HCT116 (cell line): ENCODE measurements around the gene TAC4. TPM values are rescaled to one million over a fixed set of nuclear protein-coding genes. Genes with fewer than 3 reads are reported as not detected.

Source experiments
- ATAC-seq: fragments of 200-7000 bp; cut with Tn5 transposase; 2 replicates; pipeline ENCODE4 v1.9.1; 2020; ENCODE audit warnings: mild to moderate bottlenecking, moderate library complexity
- BruUV-seq: library from RNA; stranded (reverse); fragments of 400-500 nt; replicated peaks from 2 replicates; lab custom pipeline; 2021; lab: Mats Ljungman, UMichigan
- CTCF ChIA-PET: fragments of 300-600 bp; sonication (Branson Sonifier 250); formaldehyde crosslinking; loops from one replicate; lab custom pipeline; 2021; ENCODE audit warnings: antibody characterized with exemption; lab: Charles Lee
- POLR2A ChIA-PET: fragments of 300-600, 350-600 bp; sonication (Branson Sonifier 250); formaldehyde crosslinking; loops from one replicate; lab custom pipeline; 2021; ENCODE audit warnings: antibody characterized with exemption; lab: Charles Lee
- RAD21 ChIA-PET, 2 experiments: fragments of 300-600 bp; sonication (Branson Sonifier 250); formaldehyde crosslinking; loops; one replicate each; lab custom pipeline; 2023; ENCODE audit warnings: low total read pairs in 2 of 2; ENCODE audit not compliant: uncharacterized antibody in 2 of 2, unreplicated experiment in 2 of 2, low non-redundant PET in 1 of 2; lab: Charles Lee
- DNase-seq: peaks from one replicate; pipeline ENCODE4 v3.0.0-alpha.2; 2010; ENCODE audit warnings: low read depth, low spot score
- H2AFZ ChIP-seq: fragments of 200-600 bp; shearing (Covaris generic), sonication (generic); 2 replicates; pipeline ENCODE4 v1.6.1; 2017; ENCODE audit warnings: low read depth, mixed run types, mixed read lengths, antibody characterized with exemption, low read length; ENCODE audit not compliant: poor library complexity, severe bottlenecking
- H3K27ac ChIP-seq: 2 replicates; pipeline ENCODE4 v1.5.1; 2012; ENCODE audit warnings: low read depth, low read length
- H3K27me3 ChIP-seq: fragments of 200-600 bp; sonication (generic); 2 replicates; pipeline ENCODE4 v1.6.1; 2016; ENCODE audit warnings: mixed run types, low read length, mixed read lengths; ENCODE audit not compliant: insufficient read depth
- H3K36me3 ChIP-seq, 2 experiments: fragments of 200-500 bp in 1 of 2; fragments of 200-600 bp in 1 of 2; sonication (Bioruptor generic) in 1 of 2; sonication (generic) in 1 of 2; 2 replicates each; pipeline versions ENCODE4 v1.5.1 to v1.6.1; 2014 to 2016; ENCODE audit warnings: low read length in 2 of 2, inconsistent platforms in 1 of 2, mixed read lengths in 1 of 2, mixed run types in 1 of 2; ENCODE audit not compliant: insufficient read depth in 2 of 2, control insufficient read depth in 1 of 2
- H3K4me1 ChIP-seq, 2 experiments: fragments of 200-600 bp in 1 of 2; sonication (generic) in 1 of 2; 2 replicates each; pipeline versions ENCODE4 v1.5.1 to v1.6.1; 2012 to 2017; ENCODE audit warnings: low read length in 2 of 2, inconsistent platforms in 1 of 2, mild to moderate bottlenecking in 1 of 2, mixed read lengths in 1 of 2, mixed run types in 1 of 2, moderate library complexity in 1 of 2; ENCODE audit not compliant: insufficient read depth in 2 of 2, control insufficient read depth in 1 of 2
- H3K4me2 ChIP-seq: fragments of 200-600 bp; sonication (generic); 2 replicates; pipeline ENCODE4 v1.6.1; 2017; ENCODE audit warnings: mixed run types, low read length, mixed read lengths
- H3K4me3 ChIP-seq, 2 experiments: fragments of 200-600 bp in 1 of 2; sonication (generic) in 1 of 2; replicated peaks in 1 of 2; 2 replicates each; pipeline ENCODE4 v1.5.1; 2011 to 2016; ENCODE audit warnings: low read length in 2 of 2, control low read depth in 1 of 2, low read depth in 1 of 2, mild to moderate bottlenecking in 1 of 2, mixed read lengths in 1 of 2, mixed run types in 1 of 2
- H3K79me2 ChIP-seq: fragments of 200-600 bp; sonication (generic); 2 replicates; pipeline ENCODE4 v1.6.1; 2017; ENCODE audit warnings: mild to moderate bottlenecking, mixed run types, low read length, moderate library complexity, mixed read lengths; ENCODE audit not compliant: insufficient read depth
- H3K9ac ChIP-seq: fragments of 200-600 bp; sonication (generic); 2 replicates; pipeline ENCODE4 v1.6.1; 2016; ENCODE audit warnings: low read length, mixed read lengths
- H3K9me2 ChIP-seq: fragments of 200-600 bp; sonication (generic), shearing (Covaris generic); 2 replicates; pipeline ENCODE4 v1.6.1; 2017; ENCODE audit warnings: mixed run types, mild to moderate bottlenecking, moderate library complexity; ENCODE audit not compliant: insufficient read depth
- H3K9me3 ChIP-seq, 2 experiments: fragments of 200-500 bp in 1 of 2; fragments of 200-600 bp in 1 of 2; sonication (Bioruptor generic) in 1 of 2; sonication (generic) in 1 of 2; 2 replicates each; pipeline ENCODE4 v1.6.1; 2014 to 2017; ENCODE audit warnings: low read length in 2 of 2, mixed read lengths in 2 of 2, inconsistent platforms in 1 of 2, low read depth in 1 of 2, mild to moderate bottlenecking in 1 of 2, mixed run types in 1 of 2, moderate library complexity in 1 of 2; ENCODE audit not compliant: control insufficient read depth in 1 of 2, insufficient read depth in 1 of 2
- H4K20me1 ChIP-seq: fragments of 200-600 bp; sonication (generic), shearing (Covaris generic); 2 replicates; pipeline ENCODE4 v1.6.1; 2017; ENCODE audit warnings: mixed run types, mild to moderate bottlenecking, moderate library complexity; ENCODE audit not compliant: insufficient read depth
- CBX3 ChIP-seq: IDR thresholded peaks from 2 replicates; pipeline ENCODE4 v1.6.1; 2012; ENCODE audit warnings: low read depth
- EZH2 ChIP-seq: fragments of 200-600 bp; sonication (generic); IDR thresholded peaks from 2 replicates; pipeline ENCODE4 v1.6.1; 2017; ENCODE audit warnings: antibody characterized with exemption, mixed run types
- FOSL1 ChIP-seq: IDR thresholded peaks from 2 replicates; pipeline ENCODE4 v1.6.1; 2012; ENCODE audit warnings: low read depth
- JUND ChIP-seq: IDR thresholded peaks from 2 replicates; pipeline ENCODE4 v1.6.1; 2012
- RAD21 ChIP-seq: IDR thresholded peaks from 2 replicates; pipeline ENCODE4 v1.6.1; 2012; ENCODE audit warnings: low read depth, mild to moderate bottlenecking
- SIN3A ChIP-seq: IDR thresholded peaks from 2 replicates; pipeline ENCODE4 v1.6.1; 2012; ENCODE audit warnings: low read depth
- SP1 ChIP-seq: IDR thresholded peaks from 2 replicates; pipeline ENCODE4 v1.6.1; 2012; ENCODE audit warnings: low read depth
- SRF ChIP-seq: IDR thresholded peaks from 2 replicates; pipeline ENCODE4 v1.6.1; 2012; ENCODE audit warnings: low read depth
- YY1 ChIP-seq: IDR thresholded peaks from 2 replicates; pipeline ENCODE4 v1.6.1; 2011; ENCODE audit warnings: low read length, low read depth, moderate library complexity, mild to moderate bottlenecking; ENCODE audit not compliant: insufficient replicate concordance; ENCODE audit errors: extremely low read depth
- intact Hi-C: fragments of 100-400 bp; cut with micrococcal nuclease; formaldehyde crosslinking; loops from 2 replicates; pipeline ENCODE4 v1.10.0; 2022
- total RNA-seq: library from RNA; stranded (reverse); gene quantifications from one replicate; pipeline ENCODE4 v1.2.1, GENCODE V29; 2021; ENCODE audit not compliant: unreplicated experiment

The TAC4 gene
- total RNA-seq, 1 experiment from 2014 or later: not detected

- Histone ChIP-seq H3K27ac (no peak overlapping the region), H3K4me2 (no peak overlapping the region)
- no peak for TF ChIP-seq SRF
- TF ChIP-seq JUND: no peak
- TF ChIP-seq FOSL1: no peak
- no peak for TF ChIP-seq SP1
- no peak for TF ChIP-seq CBX3
- no peak for TF ChIP-seq YY1
- TF ChIP-seq RAD21: no peak
- TF ChIP-seq SIN3A: no peak
- TF ChIP-seq EZH2: no peak
- TF ChIP-seq, all 23 proteins: peak for 0
- Histone ChIP-seq H3K4me1 (no peaks in the 10 kb centered on the region; a peak in 1 of 4 replicates), H3K9ac (no peak overlapping the region), H3K36me3 (no peaks in the 10 kb centered on the region), H3K27me3 (no peaks in the 10 kb centered on the region), H3K9me2 (no peaks in the 10 kb centered on the region), H4K20me1 (no peaks in the 10 kb centered on the region), H2AFZ (no peak overlapping the region), H3K4me3 (no peak overlapping the region), H3K9me3 (no peaks in the 10 kb centered on the region), H3K79me2 (no peaks in the 10 kb centered on the region)
- RAD21 ChIA-PET: no interaction called here
- POLR2A ChIA-PET: no interaction called here
- no TSS peak for BruUV-seq
- CTCF ChIA-PET: interaction anchor here (1.0 to 1.3 kb wide), 2 partner anchors 128 to 129 kb away, joined by 4 read pairs; no protein-coding TSS in a partner anchor
- intact Hi-C loops: no loop called here
- no peak for ATAC-seq
- no peak for DNase-seq
Observed at GRCh38 chr17:49869038-49869374, 21.1 kb upstream of the TAC4 start.

GRCh38 chr17:49866882-49867413 is 19.1 kb upstream of the TAC4 start:
- ATAC-seq (no peak), DNase-seq (no peak)
- BruUV-seq: no TSS peak
- intact Hi-C loops: no loop called here
- no peaks in the 10 kb centered on the region for H3K27me3 ChIP-seq
- no peak overlapping the region for H3K4me3 ChIP-seq
- no peak overlapping the region for H2AFZ ChIP-seq
- ChIA-PET CTCF (interaction anchor here (2.0 kb wide), 1 partner anchor 130 kb away, joined by 11 read pairs; no protein-coding TSS in a partner anchor), RAD21 (no interaction called here), POLR2A (no interaction called here)
- H3K27ac ChIP-seq: no peak overlapping the region
- no peaks in the 10 kb centered on the region; a peak in 1 of 4 replicates for H3K4me1 ChIP-seq
- H4K20me1 ChIP-seq: no peaks in the 10 kb centered on the region
- H3K79me2 ChIP-seq: no peaks in the 10 kb centered on the region
- no peak overlapping the region for H3K9ac ChIP-seq
- TF ChIP-seq SP1 (no peak), RAD21 (no peak)
- H3K36me3 ChIP-seq: no peaks in the 10 kb centered on the region
- H3K9me2 ChIP-seq: no peaks in the 10 kb centered on the region
- H3K4me2 ChIP-seq: no peak overlapping the region
- H3K9me3 ChIP-seq: no peaks in the 10 kb centered on the region
